ENCODE results near the gene TRIM66.

The TRIM66 gene

DNA sequence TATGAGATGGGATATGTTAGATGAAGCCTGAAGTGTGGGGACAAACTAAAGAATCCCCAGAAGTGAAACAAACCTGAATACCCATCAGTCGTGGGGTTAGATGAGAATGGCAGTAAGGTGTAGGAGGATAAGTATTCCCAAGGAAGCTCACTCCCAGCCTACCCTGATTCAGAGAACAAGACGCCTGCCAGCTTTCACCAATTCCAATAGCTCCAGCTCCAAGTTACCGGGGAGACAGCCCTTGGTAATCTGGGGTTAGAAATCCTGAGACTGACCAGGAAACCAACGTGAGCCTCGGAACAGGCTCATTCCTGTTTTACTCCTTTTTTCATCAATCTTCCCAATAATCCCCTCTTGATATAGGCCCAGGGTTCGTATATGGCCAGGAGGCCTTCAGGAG is 46.6 kb upstream of the TRIM66 start:
- no peaks in the 10 kb centered on the region for H3K9me3 ChIP-seq
- H3K4me1 ChIP-seq = 0 out of 2 replicates have a peak, but pooled peaks cover 3% of the 10 kb centered on the region
- H3K4me3 ChIP-seq (ENCODE audit: low read depth, low read length) = no peak overlapping the region
- no peaks in the 10 kb centered on the region for H3K36me3 ChIP-seq
- no peaks in the 10 kb centered on the region for H3K27me3 ChIP-seq
- no peak for DNase-seq
- TF ChIP-seq, protein P1, sequence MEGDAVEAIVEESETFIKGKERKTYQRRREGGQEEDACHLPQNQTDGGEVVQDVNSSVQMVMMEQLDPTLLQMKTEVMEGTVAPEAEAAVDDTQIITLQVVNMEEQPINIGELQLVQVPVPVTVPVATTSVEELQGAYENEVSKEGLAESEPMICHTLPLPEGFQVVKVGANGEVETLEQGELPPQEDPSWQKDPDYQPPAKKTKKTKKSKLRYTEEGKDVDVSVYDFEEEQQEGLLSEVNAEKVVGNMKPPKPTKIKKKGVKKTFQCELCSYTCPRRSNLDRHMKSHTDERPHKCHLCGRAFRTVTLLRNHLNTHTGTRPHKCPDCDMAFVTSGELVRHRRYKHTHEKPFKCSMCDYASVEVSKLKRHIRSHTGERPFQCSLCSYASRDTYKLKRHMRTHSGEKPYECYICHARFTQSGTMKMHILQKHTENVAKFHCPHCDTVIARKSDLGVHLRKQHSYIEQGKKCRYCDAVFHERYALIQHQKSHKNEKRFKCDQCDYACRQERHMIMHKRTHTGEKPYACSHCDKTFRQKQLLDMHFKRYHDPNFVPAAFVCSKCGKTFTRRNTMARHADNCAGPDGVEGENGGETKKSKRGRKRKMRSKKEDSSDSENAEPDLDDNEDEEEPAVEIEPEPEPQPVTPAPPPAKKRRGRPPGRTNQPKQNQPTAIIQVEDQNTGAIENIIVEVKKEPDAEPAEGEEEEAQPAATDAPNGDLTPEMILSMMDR (IDR thresholded peaks at IDR 0.05; ENCODE audit: low read depth, low read length) = no peak

- no peaks in the 10 kb centered on the region for H3K36me3 ChIP-seq
- peak; percentile 17 for DNase-seq
Observed at GRCh38 chr11:8728563-8728962, 46.1 kb upstream of the TRIM66 start.

GRCh38 chr11:8726395-8726794 is 43.9 kb upstream of the TRIM66 start:
- Histone ChIP-seq H3K36me3 (no peaks in the 10 kb centered on the region), H3K9me3 (no peaks in the 10 kb centered on the region), H3K4me1 (0 out of 2 replicates have a peak, but pooled peaks cover 3% of the 10 kb centered on the region), H3K4me3 (ENCODE audit: low read depth, low read length) (no peak overlapping the region), H3K27me3 (no peaks in the 10 kb centered on the region)
- TF ChIP-seq, protein P1 (IDR thresholded peaks at IDR 0.05; ENCODE audit: low read depth, low read length) = no peak
- DNase-seq = no peak

More at GRCh38 chr11:8728563-8728962, 46.1 kb upstream of the TRIM66 start:
- TF ChIP-seq, protein P1 (IDR thresholded peaks at IDR 0.05; ENCODE audit: low read depth, low read length) = no peak
- Histone ChIP-seq H3K4me3 (ENCODE audit: low read depth, low read length) (no peak overlapping the region), H3K4me1 (0 out of 2 replicates have a peak, but pooled peaks cover 3% of the 10 kb centered on the region), H3K9me3 (no peaks in the 10 kb centered on the region), H3K27me3 (no peaks in the 10 kb centered on the region)

DNA sequence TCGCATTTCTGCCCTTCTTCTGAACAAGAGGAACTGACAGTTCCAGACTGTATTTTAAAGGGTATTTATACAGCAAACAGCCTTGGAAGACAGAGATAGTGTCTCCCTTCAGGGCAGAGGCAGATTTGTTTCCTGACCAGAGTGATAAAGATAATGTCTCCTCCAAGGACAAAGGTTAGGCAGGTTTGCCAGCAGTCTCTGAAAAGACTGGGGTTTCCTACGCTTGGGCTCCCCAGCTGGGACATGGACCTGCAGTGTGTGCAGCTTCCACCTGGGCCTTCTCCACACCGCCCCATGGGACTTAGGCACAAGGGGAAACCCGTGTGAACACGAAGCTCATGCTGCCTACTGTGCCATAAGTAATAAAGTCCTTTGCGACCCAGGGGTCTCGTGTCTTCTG is 42.2 kb upstream of the TRIM66 start:
- 0 out of 2 replicates have a peak, but pooled peaks cover 3% of the 10 kb centered on the region for H3K4me1 ChIP-seq

DNA sequence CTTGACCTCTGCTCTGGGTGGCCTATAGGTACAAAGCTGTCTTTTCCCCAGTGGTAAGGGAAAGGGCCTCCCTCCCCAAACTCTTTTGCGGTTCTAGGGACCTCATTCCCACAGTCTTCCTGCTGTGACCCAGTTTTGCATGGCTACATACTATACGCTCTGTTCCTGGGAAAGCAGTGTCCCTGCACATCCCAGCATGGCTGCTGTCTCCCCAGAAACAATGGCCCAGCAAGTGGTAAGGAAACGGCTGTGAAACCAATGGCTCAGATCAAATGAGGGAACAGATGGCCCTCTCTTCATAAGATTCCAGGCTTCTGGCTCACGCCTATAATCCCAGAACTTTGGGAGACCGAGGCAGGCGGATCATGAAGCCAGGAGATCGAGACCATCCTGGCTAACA is 41.2 kb upstream of the TRIM66 start:
- no peak for DNase-seq
- H3K27me3 ChIP-seq = no peaks in the 10 kb centered on the region
- no peaks in the 10 kb centered on the region for H3K36me3 ChIP-seq
- H3K4me1 ChIP-seq = 0 out of 2 replicates have a peak, but pooled peaks cover 1% of the 10 kb centered on the region
- no peak overlapping the region for H3K4me3 ChIP-seq (ENCODE audit: low read depth, low read length)
- no peaks in the 10 kb centered on the region for H3K9me3 ChIP-seq
- TF ChIP-seq, protein P1 (IDR thresholded peaks at IDR 0.05; ENCODE audit: low read depth, low read length) = no peak

More for the DNA sequence above, 42.2 kb upstream of the TRIM66 start:
- no peaks in the 10 kb centered on the region for H3K9me3 ChIP-seq
- TF ChIP-seq, protein P1 (IDR thresholded peaks at IDR 0.05; ENCODE audit: low read depth, low read length) = no peak
- DNase-seq = no peak
- H3K4me3 ChIP-seq (ENCODE audit: low read depth, low read length) = no peak overlapping the region
- no peaks in the 10 kb centered on the region for H3K36me3 ChIP-seq
- no peaks in the 10 kb centered on the region for H3K27me3 ChIP-seq

GRCh38 chr11:8722809-8723208 is 40.3 kb upstream of the TRIM66 start:
- Histone ChIP-seq H3K27me3 (no peaks in the 10 kb centered on the region), H3K9me3 (no peaks in the 10 kb centered on the region), H3K36me3 (no peaks in the 10 kb centered on the region), H3K4me3 (ENCODE audit: low read depth, low read length) (no peak overlapping the region), H3K4me1 (no peaks in the 10 kb centered on the region)
- DNase-seq = no peak
- TF ChIP-seq, protein P1 (IDR thresholded peaks at IDR 0.05; ENCODE audit: low read depth, low read length) = no peak

All from BE2C (cell line).